AG08395 (cell line): ENCODE data around the gene MAP1S.
A peak's percentile ranks its signal among the peaks of the same experiment; 100 is the strongest.

Experiments used
- DNase-seq: peaks from one replicate; pipeline ENCODE4 v3.0.0; 2012; ENCODE audit warnings: mixed read lengths, low spot score

MAP1S gene

DNA sequence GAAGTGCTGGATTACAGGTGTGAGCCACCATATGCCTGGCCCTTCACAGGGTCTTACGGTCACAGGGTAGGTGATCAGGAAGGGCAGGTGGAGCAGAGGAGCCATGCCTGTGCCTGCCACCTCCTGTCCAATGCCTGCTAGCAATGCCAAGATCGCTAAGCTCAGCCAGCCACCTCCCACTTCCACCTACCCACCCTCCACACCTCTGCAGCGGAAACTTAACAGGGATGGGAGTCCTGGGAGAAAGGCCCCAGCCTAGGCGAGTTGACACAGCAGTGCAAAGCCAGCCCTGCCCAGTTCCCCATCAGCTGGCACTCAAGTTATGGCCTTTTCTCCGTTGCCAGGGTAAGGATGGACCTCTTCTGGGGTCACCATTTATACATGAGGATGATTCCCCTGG is 16.1 kb downstream of the MAP1S start:
- no peak for DNase-seq

DNA sequence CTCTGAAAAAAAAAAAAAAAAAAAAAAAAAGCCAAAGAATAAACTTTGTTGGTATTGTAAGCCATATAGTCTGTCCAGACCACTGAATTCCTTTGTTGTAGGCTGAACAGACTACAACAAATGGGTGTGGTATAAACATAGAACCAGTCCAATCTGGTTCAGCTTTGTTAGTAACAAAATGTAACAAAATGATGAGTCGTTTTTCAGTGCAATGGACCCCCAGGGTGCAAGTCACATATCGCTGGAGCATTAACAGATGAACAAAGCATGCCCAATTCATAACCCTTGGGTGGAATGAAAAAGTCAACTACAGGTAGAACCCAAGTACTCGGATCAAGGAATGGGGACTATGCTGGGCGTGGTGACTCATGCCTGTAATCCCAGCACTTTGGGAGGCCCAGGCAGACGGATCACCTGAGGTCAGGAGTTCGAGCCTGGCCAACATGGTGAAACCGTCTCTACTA is 18.4 kb downstream of the MAP1S start:
- no peak for DNase-seq

DNA sequence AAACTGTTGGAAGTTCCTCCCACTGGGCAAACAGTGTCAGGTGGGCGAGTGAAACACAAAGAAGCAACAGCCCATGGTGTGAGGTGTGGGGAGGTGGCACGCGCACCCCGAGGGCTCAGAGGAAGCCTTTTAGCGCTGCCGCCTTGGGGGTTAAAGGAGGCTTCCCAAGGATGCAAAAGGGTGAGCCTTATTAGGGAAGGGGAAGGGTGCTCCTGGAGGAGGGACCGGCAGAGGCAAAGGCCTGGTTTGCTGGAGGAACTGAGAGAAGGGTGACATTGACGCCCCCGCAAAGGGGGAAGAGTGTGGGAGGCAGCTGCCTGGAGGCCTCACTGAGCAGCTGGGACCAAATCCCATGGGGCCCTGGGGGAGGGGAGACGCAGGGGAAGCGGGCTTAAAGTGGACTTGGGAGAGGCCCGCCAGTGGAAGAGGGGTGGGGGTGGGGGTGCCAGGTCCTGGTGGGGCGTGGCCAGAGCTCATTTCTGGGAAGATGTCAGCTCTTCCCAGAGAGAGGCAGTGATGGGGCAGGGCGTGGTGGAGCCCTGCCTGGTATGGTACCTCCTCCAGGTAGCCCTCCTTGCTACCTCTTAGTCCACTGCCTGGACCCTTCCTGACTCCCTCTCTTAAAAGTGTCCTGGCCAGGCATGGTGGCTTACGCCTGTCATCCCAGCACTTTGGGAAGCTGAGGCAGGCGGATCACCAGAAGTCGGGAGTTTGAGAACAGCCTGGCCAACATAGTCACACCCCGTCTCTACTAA is 20.0 kb downstream of the MAP1S start:
- no peak for DNase-seq

DNA sequence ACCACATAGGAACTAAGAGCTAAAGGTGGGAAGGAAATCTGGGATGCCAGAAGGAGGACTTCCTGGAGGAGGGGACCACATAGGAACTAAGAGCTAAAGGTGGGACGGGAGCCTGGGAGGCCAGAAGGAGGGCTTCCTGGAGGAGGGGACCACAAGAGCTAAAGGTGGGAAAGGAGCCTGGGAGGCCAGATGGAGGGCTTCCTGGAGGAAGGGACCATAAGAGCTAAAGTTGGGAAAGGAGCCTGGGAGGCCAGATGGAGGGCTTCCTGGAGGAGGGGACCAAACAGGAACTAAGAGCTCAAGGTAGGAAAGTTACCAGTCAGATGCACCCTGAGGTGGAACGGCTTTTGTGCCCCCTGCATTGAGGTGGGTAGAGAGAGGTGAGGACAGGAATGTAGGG is 22.2 kb downstream of the MAP1S start:
- no peak for DNase-seq

DNA sequence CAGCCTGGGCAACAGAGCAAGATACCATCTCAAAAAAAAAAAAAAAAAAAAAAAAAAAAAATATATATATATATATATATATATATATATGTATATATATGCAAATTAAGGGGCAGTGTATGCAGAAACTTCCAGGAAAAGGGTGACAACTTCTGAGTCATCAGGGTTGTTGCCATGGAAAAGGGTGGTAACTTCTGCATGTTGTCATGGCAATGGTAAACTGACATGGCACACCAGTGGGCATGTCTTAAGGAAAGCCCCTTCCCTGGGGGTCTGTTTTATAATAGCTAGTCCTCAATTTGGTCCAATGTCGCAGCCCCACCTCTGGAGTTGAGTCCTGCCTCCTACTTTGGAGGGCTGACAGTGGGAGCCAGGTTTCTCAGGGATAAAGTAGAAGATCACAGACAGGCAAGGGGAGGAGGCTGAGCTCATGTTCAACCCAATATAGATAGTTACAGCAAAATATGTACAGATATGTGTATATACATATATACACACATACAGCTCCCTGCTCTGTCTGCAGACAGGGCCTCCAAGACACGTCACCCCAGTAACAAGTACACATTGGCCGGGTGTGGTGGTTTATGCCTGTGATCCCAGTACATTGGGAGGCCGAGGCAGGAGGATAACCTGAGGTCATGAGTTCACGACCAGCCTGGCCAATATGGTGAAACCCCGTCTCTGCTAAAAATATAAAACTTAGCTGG is 24.7 kb downstream of the MAP1S start:
- no peak for DNase-seq

DNA sequence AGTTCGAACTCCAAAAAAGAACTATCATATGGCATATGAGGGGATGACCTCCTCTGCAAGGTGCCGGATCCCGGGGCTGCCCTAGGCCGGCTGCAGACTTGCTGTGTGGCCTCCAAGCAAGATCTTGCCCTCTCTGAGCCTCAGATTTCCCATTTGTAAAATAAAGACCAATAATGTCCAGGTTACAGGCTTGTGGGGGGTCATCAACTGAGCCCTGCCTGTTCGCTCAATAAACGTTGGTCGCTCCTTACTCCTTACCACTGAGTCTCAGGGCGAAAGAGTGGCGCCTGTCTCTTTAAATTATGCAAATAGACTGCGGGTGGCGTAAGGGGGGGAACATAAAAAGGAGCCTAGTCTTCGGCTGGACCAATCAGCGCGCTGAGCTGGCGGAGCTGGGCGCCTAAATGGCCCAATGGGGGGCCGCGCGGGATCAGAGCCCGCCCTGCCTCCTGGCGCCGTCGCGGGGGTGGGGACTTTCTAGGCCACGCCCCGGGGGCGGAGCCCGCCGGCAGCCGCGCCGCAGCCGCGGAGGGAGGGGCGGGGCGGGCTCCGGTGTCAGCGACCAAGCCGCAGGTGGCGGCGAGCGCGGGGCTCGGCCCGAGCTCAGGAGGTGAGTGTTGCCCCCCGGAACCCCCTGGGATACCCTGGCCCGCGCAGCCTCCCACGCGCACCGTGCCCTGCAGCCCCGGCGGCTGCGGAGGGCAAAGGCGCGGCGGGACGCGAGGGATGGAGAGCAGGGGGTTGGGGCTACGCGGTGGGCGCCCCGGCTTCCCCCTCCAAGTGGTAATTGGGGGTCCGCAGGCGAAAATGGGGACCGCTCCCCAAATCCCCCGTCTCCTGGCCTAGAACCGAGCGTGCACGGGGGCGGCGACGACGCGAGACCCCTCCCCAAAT is 28.2 kb downstream of the MAP1S start:
- DNase-seq = peak; percentile 98

DNA sequence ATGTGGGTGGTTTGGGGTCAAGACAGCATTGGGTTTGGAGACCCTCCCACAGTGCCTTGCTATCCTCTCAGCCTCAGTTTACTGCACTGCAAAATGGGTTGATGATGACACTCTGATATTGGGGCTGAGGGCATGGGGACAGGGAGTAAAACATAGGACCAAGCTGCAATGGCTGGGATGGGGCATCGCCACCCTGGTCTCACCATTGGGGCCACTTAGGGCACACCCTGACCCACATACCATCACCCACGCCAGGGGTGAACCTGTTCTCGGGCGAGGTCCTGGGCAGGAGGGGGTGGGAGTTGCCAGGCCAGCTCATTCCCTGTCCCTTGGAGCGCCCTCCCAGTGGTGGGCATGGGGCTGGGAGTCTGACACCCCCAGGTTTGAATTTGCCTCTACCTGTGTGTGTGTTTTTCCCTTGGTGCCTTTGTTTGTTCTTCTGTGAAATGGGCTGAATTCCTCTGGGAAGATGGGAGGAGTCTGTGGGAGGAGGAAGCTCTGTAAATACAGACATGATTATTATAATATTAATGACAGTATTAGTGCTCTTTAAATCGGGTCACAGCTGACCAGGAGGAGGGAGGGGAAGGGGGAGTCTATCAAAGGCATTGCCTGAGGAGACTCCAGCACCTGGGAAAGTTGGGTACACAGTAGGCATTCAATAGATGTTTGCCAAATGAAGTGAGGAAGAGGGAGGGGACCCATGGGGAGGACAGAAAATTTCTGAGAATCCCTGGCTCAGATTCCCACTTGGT is 29.8 kb downstream of the MAP1S start:
- no peak for DNase-seq

DNA sequence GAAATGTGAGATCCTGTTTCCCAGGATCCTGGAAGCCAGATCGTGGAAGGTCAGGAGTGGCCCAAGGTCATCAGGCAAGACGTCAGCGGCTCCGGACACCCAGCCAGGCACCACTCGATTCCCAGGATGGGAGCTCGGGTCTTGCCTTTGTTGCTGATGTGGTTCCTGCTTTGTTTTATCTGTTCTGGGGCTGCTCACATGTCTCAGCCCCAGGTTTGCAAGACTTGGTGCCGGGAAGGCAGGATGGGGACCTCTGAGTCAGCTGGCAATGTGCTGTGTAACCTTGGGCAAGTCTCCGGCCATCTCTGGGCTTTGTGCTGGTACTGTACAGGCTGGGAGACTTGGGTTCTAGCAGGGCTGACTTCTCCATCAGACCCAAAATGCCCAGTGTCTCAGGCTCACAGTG is 30.6 kb downstream of the MAP1S start:
- DNase-seq = no peak

DNA sequence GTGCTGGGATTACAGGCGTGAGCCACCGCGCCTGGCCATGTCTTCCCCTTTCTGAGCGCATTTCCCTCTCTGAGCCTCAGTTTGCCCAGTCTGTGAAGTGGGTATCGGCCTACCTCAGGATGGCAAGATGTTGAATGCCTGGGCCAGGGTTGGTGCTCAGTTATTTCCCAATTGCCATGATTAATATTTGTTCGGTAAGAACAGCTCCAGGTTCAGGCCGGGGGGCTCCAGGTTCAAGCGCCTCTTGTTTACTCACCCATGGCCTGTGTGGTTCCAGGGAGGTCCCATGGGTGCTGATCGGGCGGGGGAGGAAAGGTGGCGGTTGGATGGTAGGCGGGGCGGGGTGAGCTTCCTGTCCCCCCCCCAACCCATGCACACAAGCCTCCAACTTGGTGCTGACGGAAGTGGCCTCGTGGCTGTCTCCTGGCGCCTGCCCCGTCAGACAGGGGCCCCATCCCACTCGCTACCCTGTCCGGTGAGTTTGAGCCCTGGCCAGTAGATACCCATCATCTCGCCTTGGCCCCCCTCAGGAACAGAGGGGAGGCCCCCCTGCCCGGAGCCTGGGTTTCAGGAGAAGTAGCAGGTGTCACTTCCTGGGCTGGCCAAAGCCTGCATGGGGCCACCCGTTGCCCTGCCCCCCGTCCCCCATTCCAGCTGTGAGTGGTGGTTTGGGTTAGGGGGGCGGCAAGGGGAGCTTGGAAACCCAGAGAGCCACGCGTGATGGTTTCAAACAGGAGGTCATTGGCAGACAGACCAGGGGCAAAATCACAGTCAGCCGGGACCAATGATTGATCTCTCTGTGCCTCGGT is 32.0 kb downstream of the MAP1S start, which contains the start of gene FCHO1:
FCHO1 (plus strand) TSS at position 375 of the 809 bp plus-strand sequence. CDS start 3,688 bp downstream, outside the sequence.
- no peak for DNase-seq

DNA sequence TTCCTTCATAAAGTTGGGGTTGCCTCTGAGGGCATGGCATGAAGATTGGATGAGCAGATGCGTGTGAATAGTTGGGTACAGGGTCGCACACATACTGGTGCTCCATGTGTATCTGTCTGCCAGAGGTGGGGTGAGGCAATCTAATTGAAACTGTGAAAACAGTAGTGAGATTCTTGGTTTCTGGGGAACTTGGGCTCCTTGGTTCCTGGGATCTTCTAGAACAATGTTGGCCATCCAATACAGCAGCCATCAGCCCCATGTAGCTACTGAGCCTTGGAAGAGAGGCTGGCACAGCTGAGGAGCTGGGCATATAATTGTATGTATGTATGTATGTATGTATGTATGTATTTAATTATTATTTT is 32.6 kb downstream of the MAP1S start:
- DNase-seq = no peak

DNA sequence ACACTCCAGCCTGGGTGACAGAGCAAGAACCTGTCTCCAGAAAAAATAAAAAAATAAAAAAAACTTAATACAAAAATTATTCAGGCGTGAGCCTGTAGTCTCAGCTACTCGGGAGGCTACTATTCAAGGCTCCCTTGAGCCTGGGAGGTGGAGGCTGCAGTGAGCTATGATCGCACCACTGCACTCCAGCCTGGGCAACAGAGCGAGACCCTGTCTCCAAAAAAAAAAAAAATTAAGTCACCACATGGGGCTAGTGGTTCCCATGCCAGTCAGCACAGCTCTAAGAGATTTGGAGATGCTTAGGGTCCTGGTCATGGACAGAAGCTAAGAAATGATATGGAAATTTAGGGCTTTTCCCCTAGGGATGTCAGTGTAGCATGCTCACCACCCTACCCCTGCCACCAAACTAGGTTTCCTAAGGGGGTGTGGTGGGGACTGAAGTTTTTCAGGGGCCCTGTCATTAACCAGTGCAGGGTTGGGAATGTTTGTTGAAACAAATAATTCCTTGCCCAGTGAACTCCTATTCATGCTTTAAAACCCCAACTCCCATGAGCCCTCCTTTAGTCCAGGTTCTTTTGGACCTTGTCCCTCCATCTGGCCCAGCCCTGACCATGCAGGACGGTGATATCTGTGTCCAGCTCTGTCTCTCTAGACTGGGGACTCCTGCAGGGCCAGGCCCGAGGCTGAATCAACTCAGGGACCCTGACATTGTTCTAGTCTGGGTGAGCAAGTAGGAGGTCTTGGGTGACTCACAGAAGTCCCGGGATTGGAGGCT is 33.8 kb downstream of the MAP1S start:
- no peak for DNase-seq

DNA sequence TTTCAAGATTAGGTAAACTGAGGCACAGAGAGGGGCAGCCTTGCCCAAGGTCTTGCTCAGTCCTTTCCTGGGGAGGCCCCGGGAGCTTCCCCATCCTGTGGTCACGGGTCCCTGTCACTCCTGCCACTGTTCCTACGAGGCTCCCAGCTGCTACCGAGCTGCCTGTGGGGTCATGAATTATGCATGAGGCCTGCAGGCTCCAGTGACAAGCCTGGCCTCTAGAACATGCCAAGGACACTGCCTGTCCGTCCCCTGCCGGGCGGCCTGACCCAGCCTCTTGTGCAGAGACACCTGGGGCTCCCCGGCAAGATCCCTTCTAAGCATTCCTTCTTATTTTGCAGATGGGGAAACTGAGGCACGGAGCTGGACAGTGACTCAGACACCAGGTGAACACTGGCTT is 34.7 kb downstream of the MAP1S start:
- DNase-seq = no peak

DNA sequence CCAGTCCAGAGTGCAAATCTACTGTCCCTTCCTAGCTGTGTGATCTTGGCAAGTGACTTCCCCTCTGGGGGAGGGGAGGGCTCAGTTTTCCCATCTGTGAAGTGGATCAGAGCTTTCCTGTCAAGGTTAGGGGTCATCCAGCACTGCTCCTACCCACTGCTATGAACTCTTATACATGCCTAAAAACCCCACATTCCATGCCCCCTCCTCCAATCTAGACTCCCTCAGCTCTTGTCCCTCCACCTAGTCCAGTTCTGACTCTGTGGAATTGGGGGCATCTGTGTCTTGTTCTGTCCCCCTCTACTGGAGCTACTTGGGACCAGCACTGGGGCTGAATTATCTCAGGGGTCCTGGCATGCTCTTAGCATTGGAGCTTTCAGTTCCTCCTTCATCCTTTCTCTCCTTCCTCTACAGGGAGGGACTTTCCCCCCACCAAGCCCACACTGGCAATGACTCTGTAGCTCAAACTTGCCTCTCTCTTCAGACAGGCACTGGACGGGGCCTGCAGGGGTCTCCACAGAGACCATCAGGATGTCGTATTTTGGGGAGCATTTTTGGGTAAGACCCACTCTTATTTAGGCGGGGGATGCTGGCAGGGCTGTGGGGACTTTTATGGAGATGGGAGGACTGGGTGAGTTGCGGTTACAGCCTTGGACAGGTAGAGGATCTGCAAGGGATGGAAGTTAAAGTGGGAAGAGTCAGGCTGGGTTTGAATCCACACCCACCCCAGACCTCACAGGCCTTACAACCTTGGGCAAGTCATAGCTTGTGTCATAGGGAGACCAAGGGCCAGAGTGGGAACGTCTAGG is 35.6 kb downstream of the MAP1S start:
- no peak for DNase-seq

DNA sequence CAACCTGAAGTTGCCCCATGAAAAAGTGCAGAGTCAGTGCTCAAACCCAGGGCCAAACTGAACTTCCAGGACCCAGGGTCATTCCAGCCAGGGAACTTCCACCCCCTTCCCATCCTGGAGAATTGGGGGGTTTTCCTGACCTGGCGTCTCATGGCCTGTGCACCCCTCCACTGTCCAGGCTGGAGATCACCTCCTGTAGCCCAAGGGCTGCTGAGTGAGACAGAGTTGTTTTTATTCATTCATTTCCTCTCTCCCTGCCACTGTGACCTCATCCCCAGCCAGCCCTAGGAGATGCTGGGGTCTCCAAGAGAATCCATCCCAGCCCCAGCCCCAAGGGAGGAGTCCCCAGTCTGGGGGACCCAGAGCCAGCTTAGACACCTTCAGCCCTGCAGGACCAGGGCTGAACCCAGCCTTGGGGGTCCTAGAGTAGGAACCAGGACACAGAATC is 36.2 kb downstream of the MAP1S start:
- no peak for DNase-seq

DNA sequence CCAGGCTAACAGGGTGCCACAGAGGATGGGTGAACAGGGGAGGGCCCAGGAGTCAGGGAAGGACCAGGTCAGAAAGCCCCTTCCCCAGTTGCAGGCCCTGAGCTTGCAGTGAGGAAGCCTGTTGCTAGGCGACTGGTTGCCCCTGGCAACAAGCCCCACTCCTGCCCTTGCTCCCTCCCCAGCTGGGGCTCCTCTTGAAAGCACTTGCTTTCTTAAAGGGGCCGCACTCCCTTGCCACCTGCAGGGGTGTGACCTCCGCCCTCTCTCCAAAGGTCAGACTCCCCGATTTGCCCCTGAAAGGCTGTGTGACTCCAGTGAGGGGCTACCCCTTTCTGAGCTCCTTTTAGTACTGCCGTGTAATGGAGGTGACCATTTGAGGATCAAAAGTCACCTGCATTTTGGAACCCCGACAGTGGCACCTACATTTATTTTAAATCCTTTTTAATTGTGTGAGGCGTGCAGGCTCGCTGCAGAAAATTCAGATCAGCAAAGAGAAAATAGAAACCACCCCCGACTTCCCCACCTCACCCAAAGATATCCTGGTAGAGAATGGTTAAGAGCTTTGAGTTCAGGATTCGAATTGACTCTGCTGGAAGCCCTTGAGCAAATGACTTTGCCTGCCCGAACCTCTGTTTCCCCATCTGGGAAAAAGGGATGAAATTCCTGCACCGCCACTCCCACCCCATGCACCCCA is 36.8 kb downstream of the MAP1S start:
- no peak for DNase-seq

DNA sequence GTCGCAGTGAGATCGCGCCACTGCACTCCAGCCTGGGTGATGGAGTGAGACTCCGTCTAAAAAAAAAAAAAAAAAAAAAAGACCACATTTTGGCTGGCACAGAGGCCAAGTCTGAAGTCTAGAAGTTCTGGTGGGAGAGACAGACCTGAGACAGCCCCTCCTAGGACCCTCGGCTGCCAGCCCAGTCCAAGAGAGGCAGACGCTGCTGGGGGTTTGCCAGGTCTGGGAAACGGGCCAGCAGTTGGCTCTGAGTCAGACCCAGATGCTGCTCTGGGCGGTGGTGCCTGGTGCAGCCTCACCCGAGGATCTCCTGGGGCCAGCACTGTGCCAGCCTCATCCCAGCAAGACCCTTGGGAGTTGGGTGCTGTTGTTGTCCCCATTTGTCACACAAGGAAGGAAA is 37.8 kb downstream of the MAP1S start:
- peak; percentile 64 for DNase-seq

DNA sequence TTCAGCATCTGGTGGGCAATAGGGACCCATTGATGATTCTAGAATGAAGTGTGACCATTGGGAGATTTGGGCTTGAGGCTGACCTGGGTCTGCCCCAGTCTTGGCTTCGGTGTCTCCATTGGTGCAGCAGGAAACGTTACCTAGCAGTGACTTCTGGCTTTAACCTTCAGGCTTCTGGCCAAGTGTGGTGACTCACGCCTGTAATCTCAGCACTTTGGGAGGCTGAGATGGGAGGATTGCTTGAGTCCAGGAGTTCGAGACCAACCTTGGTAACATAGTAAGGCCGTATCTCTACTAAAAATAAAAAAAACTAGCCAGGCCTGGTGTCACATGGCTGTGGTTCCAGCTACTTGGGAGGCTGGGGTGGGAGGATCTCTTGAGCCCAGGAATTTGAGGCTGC is 39.2 kb downstream of the MAP1S start:
- DNase-seq = no peak

DNA sequence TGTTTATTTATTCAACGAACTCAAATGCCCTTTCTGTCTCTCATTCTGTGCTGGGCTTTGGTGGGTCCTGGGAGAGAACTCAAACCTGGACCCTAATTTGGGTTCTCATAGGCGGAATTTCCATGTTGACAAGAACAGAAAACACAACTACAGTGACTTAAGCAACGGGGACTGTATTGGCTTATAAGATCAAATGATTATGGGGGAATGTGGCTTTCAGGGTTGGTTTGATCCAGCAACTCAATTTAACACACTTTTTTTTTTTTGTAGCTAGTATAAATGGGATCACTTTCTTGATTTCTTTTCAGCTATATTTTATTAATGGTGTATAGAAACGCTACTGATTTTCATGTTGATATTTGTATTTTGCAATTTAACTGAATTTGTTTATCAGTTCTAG is 41.9 kb downstream of the MAP1S start:
- no peak for DNase-seq
